HL-60 (cell line): ENCODE data around the gene DOCK6.

Experiments
- CTCF ChIP-seq: IDR thresholded peaks from one replicate; pipeline ENCODE4 v1.5.1; 2011; ENCODE audit warnings: low read length, control low read depth, inconsistent platforms; ENCODE audit not compliant: insufficient read depth
- GABPA ChIP-seq: IDR thresholded peaks from 2 replicates; pipeline ENCODE4 v1.6.1; 2012; ENCODE audit warnings: low read depth
- POLR2AphosphoS5 ChIP-seq: IDR thresholded peaks from 2 replicates; pipeline ENCODE4 v1.6.1; 2012; ENCODE audit warnings: low read depth
- REST ChIP-seq: IDR thresholded peaks from 2 replicates; pipeline ENCODE4 v1.6.1; 2012; ENCODE audit warnings: low read depth; ENCODE audit not compliant: insufficient replicate concordance
- SPI1 ChIP-seq: IDR thresholded peaks from 2 replicates; pipeline ENCODE4 v1.6.1; 2012; ENCODE audit warnings: low read depth, mild to moderate bottlenecking, borderline replicate concordance

GRCh38 chr19:11202488-11203193 is 59.7 kb downstream of the DOCK6 start:
- TF ChIP-seq CTCF (no peak), POLR2AphosphoS5 (no peak), REST (no peak), GABPA (no peak), SPI1 (no peak)
